HEK293T (cell line): ENCODE results near the gene CAPN15.

Experiments used
- CTCF ChIA-PET: fragments of 350-600 bp; formaldehyde crosslinking; extraction: SDS; loops from one replicate; lab custom pipeline; 2021; ENCODE audit warnings: antibody characterized with exemption, inconsistent platforms; lab: Yijun Ruan, JAX
- POLR2A ChIA-PET: fragments of 350-600 bp; formaldehyde crosslinking; extraction: SDS; loops from one replicate; lab custom pipeline; 2020; ENCODE audit warnings: antibody characterized with exemption, inconsistent platforms; lab: Yijun Ruan, JAX
- DNase-seq: peaks from one replicate; pipeline ENCODE4 v3.0.0; 2012; ENCODE audit warnings: mixed read lengths; ENCODE audit errors: extremely low spot score
- ARNT ChIP-seq: fragments of 450-650 bp; IDR thresholded peaks from 2 replicates; pipeline ENCODE4 v1.6.1; 2017; ENCODE audit warnings: mild to moderate bottlenecking
- BHLHE40 ChIP-seq: fragments of 450-650 bp; IDR thresholded peaks from 2 replicates; pipeline ENCODE4 v1.6.1; 2016; ENCODE audit warnings: mild to moderate bottlenecking, moderate library complexity, borderline replicate concordance
- CTBP1 ChIP-seq: fragments of 450-650 bp; IDR thresholded peaks from 2 replicates; pipeline ENCODE4 v1.6.1; 2016; ENCODE audit warnings: borderline replicate concordance
- ELF4 ChIP-seq: fragments of 450-650 bp; IDR thresholded peaks from 2 replicates; pipeline ENCODE4 v1.6.1; 2017; ENCODE audit warnings: antibody characterized with exemption
- FOXA1 ChIP-seq: fragments of 450-650 bp; IDR thresholded peaks from 2 replicates; pipeline ENCODE4 v1.6.1; 2016; ENCODE audit warnings: mild to moderate bottlenecking
- FOXK2 ChIP-seq: fragments of 450-650 bp; IDR thresholded peaks from 2 replicates; pipeline ENCODE4 v1.6.1; 2016; ENCODE audit warnings: mild to moderate bottlenecking
- FOXM1 ChIP-seq: fragments of 450-650 bp; IDR thresholded peaks from 2 replicates; pipeline ENCODE4 v1.6.1; 2017; ENCODE audit warnings: mild to moderate bottlenecking, borderline replicate concordance
- HDGF ChIP-seq: fragments of 450-650 bp; IDR thresholded peaks from 2 replicates; pipeline ENCODE4 v1.6.1; 2017; ENCODE audit warnings: antibody characterized with exemption, borderline replicate concordance
- L3MBTL2 ChIP-seq: fragments of 450-650 bp; conservative IDR thresholded peaks from 2 replicates; pipeline ENCODE4 v1.6.1; 2016; ENCODE audit warnings: mild to moderate bottlenecking
- LEF1 ChIP-seq: fragments of 450-650 bp; IDR thresholded peaks from 2 replicates; pipeline ENCODE4 v1.6.1; 2017; ENCODE audit warnings: mild to moderate bottlenecking, borderline replicate concordance
- NFRKB ChIP-seq: fragments of 450-650 bp; IDR thresholded peaks from 2 replicates; pipeline ENCODE4 v1.6.1; 2016; ENCODE audit warnings: mild to moderate bottlenecking, moderate library complexity
- PKNOX1 ChIP-seq: fragments of 450-650 bp; IDR thresholded peaks from 2 replicates; pipeline ENCODE4 v1.6.1; 2016
- SP1 ChIP-seq: fragments of 450-650 bp; IDR thresholded peaks from 2 replicates; pipeline ENCODE4 v1.6.1; 2017
- SUZ12 ChIP-seq: fragments of 450-650 bp; IDR thresholded peaks from 2 replicates; pipeline ENCODE4 v1.6.1; 2016; ENCODE audit warnings: mild to moderate bottlenecking
- TARDBP ChIP-seq: fragments of 450-650 bp; IDR thresholded peaks from 2 replicates; pipeline ENCODE4 v1.6.1; 2016
- ZNF384 ChIP-seq: fragments of 450-650 bp; IDR thresholded peaks from 2 replicates; pipeline ENCODE4 v1.6.1; 2016

CAPN15 gene

GRCh38 chr16:588889-589657, 61.6 kb downstream of the CAPN15 start:
- ChIA-PET CTCF (no interaction called here), POLR2A (interaction anchor here (0.6 to 1.1 kb wide), 3 partner anchors 11 to 63 kb away, joined by 3 read pairs; no protein-coding TSS in a partner anchor)
- peak; percentile 87 for DNase-seq
- TF ChIP-seq LEF1, result peak; percentile 63; the same call in 1 of the 2 replicates
- TF ChIP-seq HDGF, result no peak

- POLR2A ChIA-PET, result interaction anchor here (0.8 kb wide), 1 partner anchor 11 kb away, joined by 4 read pairs; no protein-coding TSS in a partner anchor
- TF ChIP-seq PKNOX1 (peak; percentile 100), CTBP1 (no peak)
- DNase-seq, result peak; percentile 95
- CTCF ChIA-PET, result no interaction called here
Observed at GRCh38 chr16:589658-590187, 62.2 kb downstream of the CAPN15 start, which contains the start of gene RAB40C. Gene RAB40C (plus strand): TSS chr16:590066. CDS start chr16:590292, 226 bp downstream.

- ChIA-PET CTCF (no interaction called here), POLR2A (interaction anchor here (0.8 kb wide), 1 partner anchor 10 kb away, joined by 4 read pairs; no protein-coding TSS in a partner anchor)
- DNase-seq, result no peak
- TF ChIP-seq ELF4, result no peak
- TF ChIP-seq HDGF, result no peak
- TF ChIP-seq SP1, result no peak
- no peak for TF ChIP-seq NFRKB
- no peak for TF ChIP-seq L3MBTL2
- no peak for TF ChIP-seq FOXM1
- TF ChIP-seq BHLHE40, result no peak
- TF ChIP-seq SUZ12, result no peak
- no peak for TF ChIP-seq CTBP1
- no peak for TF ChIP-seq FOXA1
- TF ChIP-seq LEF1, result no peak
- TF ChIP-seq FOXK2, result no peak
- no peak for TF ChIP-seq TARDBP
- TF ChIP-seq ZNF384, result no peak
- no peak for TF ChIP-seq PKNOX1
- no peak for TF ChIP-seq ARNT
Observed at GRCh38 chr16:590188-590814, 62.8 kb downstream of the CAPN15 start.

GRCh38 chr16:590815-591200, 63.3 kb downstream of the CAPN15 start:
- ChIA-PET POLR2A (interaction anchor here (0.8 kb wide), 1 partner anchor 10 kb away, joined by 4 read pairs; no protein-coding TSS in a partner anchor), CTCF (no interaction called here)
- TF ChIP-seq PKNOX1 (no peak), FOXA1 (no peak), TARDBP (no peak), CTBP1 (no peak), FOXM1 (no peak), HDGF (no peak), NFRKB (no peak), ARNT (no peak), LEF1 (no peak), SP1 (no peak), ZNF384 (no peak), L3MBTL2 (no peak)
- no peak for DNase-seq

GRCh38 chr16:591231-591630, 63.7 kb downstream of the CAPN15 start:
- ChIA-PET POLR2A (no interaction called here), CTCF (no interaction called here)
- no peak for DNase-seq

More at GRCh38 chr16:591231-591630, 63.7 kb downstream of the CAPN15 start:
- TF ChIP-seq FOXK2 (no peak), ZNF384 (no peak), L3MBTL2 (no peak), SP1 (no peak), PKNOX1 (no peak), BHLHE40 (no peak), ELF4 (no peak), LEF1 (no peak), FOXA1 (no peak), SUZ12 (no peak), FOXM1 (no peak), CTBP1 (no peak), HDGF (no peak), TARDBP (no peak)
